Camera-type eye (tissue), 1 donor: Measurements from ENCODE around the gene PRKG1. TPM values are rescaled to one million over a fixed set of nuclear protein-coding genes. Genes with fewer than 3 reads are reported as not detected.

ENCODE experiments used
- total RNA-seq: library from RNA; depleted of rRNA; stranded (reverse); fragments of >200 nt; gene quantifications from one replicate; pipeline ENCODE4 v1.2.3, GENCODE V29; 2014

PRKG1 gene
- 52.7 TPM for total RNA-seq

DNA sequence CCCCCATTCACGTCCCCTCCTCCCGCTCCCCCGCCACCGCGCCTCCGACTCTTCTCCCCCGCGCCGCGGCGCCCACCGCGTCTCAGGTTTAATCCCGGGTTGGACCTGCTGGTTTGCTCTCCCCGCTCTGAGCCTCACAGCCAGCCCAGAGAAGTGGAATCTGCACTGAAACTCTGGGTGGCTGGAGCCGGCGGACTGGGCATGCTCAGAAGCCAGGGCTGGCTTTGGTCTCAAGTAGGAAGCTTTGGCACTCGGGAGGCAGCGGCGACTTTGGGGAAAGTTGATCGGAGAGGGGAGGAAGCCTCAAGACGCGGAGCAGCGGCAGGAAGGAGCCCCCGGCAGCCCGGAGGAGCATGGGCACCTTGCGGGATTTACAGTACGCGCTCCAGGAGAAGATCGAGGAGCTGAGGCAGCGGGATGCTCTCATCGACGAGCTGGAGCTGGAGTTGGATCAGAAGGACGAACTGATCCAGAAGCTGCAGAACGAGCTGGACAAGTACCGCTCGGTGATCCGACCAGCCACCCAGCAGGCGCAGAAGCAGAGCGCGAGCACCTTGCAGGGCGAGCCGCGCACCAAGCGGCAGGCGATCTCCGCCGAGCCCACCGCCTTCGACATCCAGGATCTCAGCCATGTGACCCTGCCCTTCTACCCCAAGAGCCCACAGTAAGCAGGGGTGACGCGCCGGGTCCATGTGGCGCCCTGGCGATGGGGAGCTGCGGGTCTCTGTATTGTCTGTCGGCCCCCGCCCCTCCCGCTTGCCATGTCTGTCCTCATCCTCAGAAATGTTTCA lies at the start of gene PRKG1:
Gene PRKG1, plus strand, starts transcription at position 250 of the 791 bp plus-strand sequence.

DNA sequence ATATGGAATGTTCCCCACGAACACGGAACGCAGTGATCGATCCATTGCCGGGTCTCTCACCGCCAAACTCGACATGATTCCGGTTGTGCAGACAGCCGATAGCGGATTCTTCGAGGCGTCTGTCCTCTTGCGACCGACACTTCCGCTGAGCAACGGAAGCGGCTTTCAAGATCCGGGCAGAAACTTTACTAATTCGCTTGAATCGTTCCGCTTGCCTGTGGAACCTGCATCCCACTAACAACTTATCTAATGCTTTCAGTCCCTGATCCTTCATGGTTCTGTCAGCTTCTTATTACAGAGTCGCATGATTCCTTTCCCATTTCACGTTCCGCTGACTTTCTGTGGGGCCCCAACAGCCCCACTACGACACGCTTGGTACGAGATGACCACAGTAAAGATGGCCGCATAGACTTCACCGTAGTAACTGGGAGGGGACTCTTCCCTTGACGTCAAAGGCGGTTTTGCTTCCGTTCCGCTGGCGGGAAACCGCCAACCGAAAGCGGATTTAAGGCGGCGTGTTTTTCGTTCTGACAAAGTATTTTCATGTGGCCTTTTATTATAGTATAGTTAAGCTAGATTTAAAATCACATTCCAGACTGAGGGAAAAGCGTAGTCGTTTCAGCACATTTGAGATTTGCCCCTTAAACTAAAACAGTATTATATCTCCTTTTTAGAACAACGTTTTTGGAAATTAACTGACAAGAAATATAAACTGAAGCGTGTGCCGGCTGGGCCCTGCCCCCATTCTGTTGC lies 625.4 kb downstream of the PRKG1 start, which contains the start of gene CSTF2T:
Gene CSTF2T, minus strand, starts transcription at position 121 of the 753 bp plus-strand sequence. Its CDS starts 46 bp downstream, at position 75.

DNA sequence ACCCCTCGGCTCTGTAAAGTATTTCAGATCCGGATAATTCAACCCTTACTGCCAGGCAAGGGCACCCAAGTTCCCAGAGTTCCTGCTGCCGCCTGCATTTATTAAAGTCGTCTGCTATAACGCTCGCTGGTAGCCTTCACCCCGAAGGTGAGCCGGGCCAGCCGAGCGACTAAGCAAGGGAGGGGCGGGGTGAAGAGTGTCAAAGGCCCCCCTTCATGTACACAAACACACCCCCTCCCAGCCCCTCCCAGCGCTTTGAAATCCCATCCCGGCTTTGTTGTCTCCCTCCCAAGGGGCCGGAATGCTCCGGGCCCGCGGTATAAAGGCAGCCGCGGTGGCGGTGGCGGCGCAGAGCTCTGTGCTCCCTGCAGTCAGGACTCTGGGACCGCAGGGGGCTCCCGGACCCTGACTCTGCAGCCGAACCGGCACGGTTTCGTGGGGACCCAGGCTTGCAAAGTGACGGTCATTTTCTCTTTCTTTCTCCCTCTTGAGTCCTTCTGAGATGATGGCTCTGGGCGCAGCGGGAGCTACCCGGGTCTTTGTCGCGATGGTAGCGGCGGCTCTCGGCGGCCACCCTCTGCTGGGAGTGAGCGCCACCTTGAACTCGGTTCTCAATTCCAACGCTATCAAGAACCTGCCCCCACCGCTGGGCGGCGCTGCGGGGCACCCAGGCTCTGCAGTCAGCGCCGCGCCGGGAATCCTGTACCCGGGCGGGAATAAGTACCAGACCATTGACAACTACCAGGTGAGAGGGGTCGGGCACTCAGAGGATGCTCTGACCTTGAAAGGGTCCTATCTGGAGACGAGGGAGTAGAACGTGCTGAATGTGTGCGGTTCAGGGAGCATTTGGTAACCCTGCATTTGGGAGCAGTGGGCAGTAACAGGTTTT lies 1239.9 kb downstream of the PRKG1 start, which contains the start of gene DKK1:
Gene DKK1, plus strand, starts transcription at position 349 of the 889 bp plus-strand sequence. Its CDS starts 154 bp downstream, at position 503.

Other genes starting within 250 kb of the PRKG1 start
- gene A1CF, start 188.9 kb upstream of the PRKG1 start, total RNA-seq: not detected